AG10803 (cell line): ENCODE data around the gene DIP2C.

Experiments used
- DNase-seq: peaks from one replicate; pipeline ENCODE4 v3.0.0; 2010; ENCODE audit warnings: low read depth
- H3K4me3 ChIP-seq: 2 replicates; pipeline ENCODE4 v1.5.1; 2011; ENCODE audit warnings: mild to moderate bottlenecking, low read length, control low read depth
- CTCF ChIP-seq: conservative IDR thresholded peaks from 2 replicates; pipeline ENCODE4 v1.5.1; 2011; ENCODE audit warnings: mild to moderate bottlenecking, low read length, control low read depth, inconsistent platforms

The DIP2C gene

GRCh38 chr10:527416-527815 is 162.1 kb downstream of the DIP2C start:
- peak; percentile 49 for DNase-seq
- no peak for TF ChIP-seq CTCF
- no peak overlapping the region for H3K4me3 ChIP-seq

GRCh38 chr10:526651-527312 is 162.7 kb downstream of the DIP2C start:
- H3K4me3 ChIP-seq, result no peak overlapping the region
- no peak for DNase-seq
- TF ChIP-seq CTCF, result no peak

- H3K4me3 ChIP-seq, result no peak overlapping the region
- TF ChIP-seq CTCF, result no peak
- no peak for DNase-seq
These were observed 163.7 kb downstream of the DIP2C start for GRCh38 chr10:525565-526315.

- H3K4me3 ChIP-seq, result no peak overlapping the region
- DNase-seq, result no peak
- no peak for TF ChIP-seq CTCF
These were observed 165.5 kb downstream of the DIP2C start for GRCh38 chr10:523925-524324.

GRCh38 chr10:522350-522749 is 167.1 kb downstream of the DIP2C start:
- TF ChIP-seq CTCF, result no peak
- no peak for DNase-seq
- H3K4me3 ChIP-seq, result no peak overlapping the region

- no peak for DNase-seq
- TF ChIP-seq CTCF, result no peak
- no peak overlapping the region for H3K4me3 ChIP-seq
These were observed 167.9 kb downstream of the DIP2C start for GRCh38 chr10:521261-522250.
